RWPE1 (cell line): Measurements from ENCODE around the gene HMCN2.

Source experiments
- CTCF ChIA-PET: fragments of 350-600 bp; sonication (Branson Sonifier 250); formaldehyde crosslinking; extraction: SDS; loops from one replicate; lab custom pipeline; 2021; lab: Yijun Ruan, JAX
- POLR2A ChIA-PET: fragments of 400-600 bp; formaldehyde crosslinking; extraction: SDS; loops from one replicate; lab custom pipeline; 2020; ENCODE audit warnings: antibody characterized with exemption; ENCODE audit not compliant: low non-redundant PET; lab: Yijun Ruan, JAX
- DNase-seq: peaks from one replicate; pipeline ENCODE4 v3.0.0; 2012; ENCODE audit warnings: low spot score
- H3K27ac ChIP-seq: fragments of 450-650 bp; 2 replicates; pipeline ENCODE4 v1.5.1; 2017
- CTCF ChIP-seq: fragments of 450-650 bp; conservative IDR thresholded peaks from 2 replicates; pipeline ENCODE4 v1.5.1; 2017; ENCODE audit warnings: low read depth, mild to moderate bottlenecking

HMCN2 gene

GRCh38 chr9:130483371-130483971 is 217.9 kb downstream of the HMCN2 start:
- DNase-seq: no peak

More at GRCh38 chr9:130483371-130483971, 217.9 kb downstream of the HMCN2 start:
- ChIA-PET POLR2A (no interaction called here), CTCF (interaction anchor here (0.6 kb wide), 3 partner anchors 15 to 88 kb away, joined by 3 to 6 read pairs (median 3); no protein-coding TSS in a partner anchor)
- no peak overlapping the region for H3K27ac ChIP-seq
- no peak for TF ChIP-seq CTCF
